GM20000 (cell line): ENCODE measurements around the gene ZNF286A.
A peak's percentile ranks its signal among the peaks of the same experiment; 100 is the strongest.
"Not testable (repeated sequence)": the region's sequence is repeated elsewhere in the genome, so short reads cannot be mapped to it uniquely, and the experiment has no call there.

Experiments used
- DNase-seq: peaks from one replicate; pipeline ENCODE4 v3.0.0; 2012; ENCODE audit warnings: low spot score
- TF ChIP-seq, protein P1 (sequence below): IDR thresholded peaks from 2 replicates; pipeline ENCODE4 v1.5.1; 2012; ENCODE audit warnings: mild to moderate bottlenecking, control low read depth; ENCODE audit errors: extremely low read depth, missing control alignments

The ZNF286A gene

DNA sequence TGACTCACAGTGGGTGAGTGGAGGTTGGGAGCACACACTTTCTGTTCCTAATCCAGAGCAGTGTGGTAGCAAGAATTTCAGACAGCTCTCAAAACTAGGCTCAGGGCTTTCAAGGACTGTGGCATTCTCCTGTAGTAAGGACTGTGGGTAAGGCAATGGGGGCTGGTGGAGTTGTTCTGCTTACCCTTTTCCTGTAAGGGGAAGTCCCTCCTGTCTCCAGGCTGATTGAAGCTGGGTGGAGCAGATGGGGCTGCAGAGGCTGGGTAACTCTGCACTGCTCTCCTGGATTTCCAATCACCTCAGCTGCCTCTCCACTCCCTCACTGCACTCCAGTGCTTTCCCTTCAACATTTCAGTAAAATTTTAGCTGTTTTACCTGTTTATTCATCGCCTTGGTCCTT is 12.1 kb upstream of the ZNF286A start:
- not testable (repeated sequence) for DNase-seq

DNA sequence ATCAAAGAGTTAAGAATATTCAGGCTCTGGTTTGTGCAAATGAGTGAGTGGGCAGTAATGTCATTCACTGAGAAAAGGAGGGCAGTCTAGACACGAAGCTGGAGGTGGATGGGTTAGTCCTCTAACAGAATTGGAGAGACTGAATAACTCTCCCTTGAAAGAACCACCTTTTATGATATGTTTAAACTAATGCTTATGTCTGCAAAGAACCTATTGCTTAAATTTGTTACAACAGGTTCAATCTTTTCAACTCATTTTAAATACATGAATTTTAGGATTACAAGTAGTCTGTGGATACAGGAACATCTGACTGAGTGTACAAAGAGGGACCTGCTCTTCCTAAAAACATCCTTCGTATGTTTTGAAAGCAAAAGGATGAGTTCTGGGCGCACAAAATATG is 585 bp upstream of the ZNF286A start:
- not testable (repeated sequence) for DNase-seq

DNA sequence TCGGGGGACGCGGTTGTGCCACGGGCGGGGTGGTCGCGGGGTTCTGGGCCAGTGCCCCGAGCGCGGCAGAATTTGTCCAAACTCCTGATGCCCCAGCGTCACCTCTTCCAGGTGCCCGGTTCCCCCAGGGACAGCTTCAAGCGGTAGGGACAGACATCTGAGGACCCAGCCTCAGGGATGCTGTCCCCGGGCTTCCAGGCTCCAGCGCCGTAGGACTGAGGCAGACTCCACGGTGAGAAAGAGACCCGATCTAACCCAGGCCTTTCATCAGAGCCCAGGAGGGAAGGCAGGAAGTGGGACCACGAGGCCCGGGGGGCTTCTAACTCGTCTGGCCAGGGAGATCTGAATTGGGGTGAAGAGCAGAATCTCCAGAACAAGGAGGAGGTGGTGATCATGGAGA is 385 bp downstream of the ZNF286A start:
- DNase-seq = not testable (repeated sequence)

DNA sequence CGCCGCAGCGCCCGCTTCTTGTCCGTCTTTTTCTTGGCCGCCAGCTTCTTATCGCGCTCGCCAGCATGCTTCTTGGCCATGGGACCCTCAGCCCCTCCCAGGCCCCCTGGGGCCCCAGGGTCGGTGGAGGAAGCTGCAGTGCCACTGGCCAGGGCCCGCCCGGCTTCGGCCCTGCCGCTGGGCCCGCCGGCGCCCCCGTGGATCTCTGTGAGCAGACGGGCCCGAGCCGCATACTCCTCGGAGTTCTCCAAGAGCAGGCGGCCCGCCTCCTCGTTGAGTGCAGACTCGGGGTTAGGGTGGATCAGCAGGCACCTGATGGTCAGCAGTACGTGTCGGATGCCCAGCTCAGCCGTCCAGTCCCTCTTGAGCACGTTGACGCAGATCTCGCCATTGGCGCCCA is 4.7 kb downstream of the ZNF286A start:
- not testable (repeated sequence) for DNase-seq

DNA sequence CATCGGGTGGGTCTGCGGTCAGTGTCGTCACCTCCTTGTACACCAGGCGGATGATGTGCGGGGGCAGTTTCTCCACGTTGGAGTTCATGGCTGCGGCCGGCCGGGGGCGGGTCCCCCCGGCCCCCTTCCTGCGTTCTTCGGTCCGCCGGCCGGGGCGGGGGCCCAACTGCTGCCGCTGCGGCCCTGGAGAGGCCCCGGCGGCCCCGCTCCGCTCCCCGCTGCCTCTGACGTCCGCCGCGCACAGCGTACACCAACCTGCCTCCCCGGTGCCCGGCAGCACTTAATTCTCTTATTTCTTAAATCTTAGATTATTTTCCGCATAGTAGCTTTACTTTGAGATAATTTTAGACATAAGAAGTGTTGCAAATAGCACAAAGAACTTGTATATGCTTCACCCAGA is 5.3 kb downstream of the ZNF286A start:
- DNase-seq = not testable (repeated sequence)

DNA sequence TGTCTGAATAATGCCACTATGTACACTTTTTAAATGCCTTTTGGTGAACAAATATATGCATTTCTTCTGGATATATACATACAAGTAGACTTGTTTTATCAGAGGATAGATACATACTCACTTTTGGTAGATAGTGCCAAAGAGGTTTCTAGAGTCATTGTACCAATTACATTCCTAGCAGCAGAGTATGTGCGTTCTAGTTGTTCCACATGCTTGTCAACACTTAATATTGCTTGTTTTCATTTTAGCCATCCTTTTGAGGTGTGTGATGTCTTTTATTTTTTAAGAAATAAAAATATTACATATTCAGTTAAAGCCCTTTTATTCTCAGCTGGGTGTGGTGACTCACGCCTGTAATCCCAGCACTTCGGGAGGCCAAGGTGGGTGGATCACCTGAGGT is 9.3 kb downstream of the ZNF286A start:
- DNase-seq = not testable (repeated sequence)

DNA sequence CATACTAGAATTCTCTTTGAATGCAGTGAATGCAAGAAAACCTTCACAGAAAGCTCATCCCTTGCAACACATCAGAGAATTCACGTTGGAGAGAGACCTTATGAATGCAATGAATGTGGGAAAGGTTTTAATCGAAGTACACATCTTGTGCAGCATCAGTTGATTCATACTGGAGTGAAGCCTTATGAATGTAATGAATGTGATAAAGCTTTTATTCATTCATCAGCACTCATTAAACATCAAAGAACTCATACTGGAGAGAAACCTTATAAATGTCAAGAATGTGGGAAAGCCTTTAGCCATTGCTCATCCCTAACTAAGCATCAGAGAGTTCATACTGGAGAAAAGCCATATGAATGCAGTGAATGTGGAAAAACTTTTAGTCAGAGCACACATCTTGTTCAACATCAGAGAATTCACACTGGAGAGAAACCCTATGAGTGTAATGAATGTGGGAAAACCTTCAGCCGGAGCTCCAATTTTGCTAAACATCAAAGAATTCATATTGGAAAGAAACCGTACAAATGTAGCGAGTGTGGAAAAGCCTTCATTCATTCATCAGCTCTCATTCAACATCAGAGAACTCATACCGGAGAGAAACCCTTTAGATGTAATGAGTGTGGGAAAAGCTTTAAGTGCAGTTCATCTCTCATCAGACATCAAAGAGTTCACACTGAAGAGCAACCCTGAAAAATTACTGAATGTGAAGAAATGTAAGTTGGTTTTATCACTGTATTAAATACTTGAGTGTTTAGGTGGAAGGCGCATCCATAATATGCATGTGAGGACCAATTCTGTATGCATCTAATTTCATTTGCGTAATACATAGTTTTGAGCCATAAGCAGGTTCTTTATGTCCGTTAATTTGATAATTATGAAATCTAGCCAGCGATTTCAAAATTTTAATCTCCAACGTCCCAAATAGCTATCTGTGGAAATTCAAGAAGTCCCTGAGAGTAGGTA is 17.3 kb downstream of the ZNF286A start:
- DNase-seq = not testable (repeated sequence)

DNA sequence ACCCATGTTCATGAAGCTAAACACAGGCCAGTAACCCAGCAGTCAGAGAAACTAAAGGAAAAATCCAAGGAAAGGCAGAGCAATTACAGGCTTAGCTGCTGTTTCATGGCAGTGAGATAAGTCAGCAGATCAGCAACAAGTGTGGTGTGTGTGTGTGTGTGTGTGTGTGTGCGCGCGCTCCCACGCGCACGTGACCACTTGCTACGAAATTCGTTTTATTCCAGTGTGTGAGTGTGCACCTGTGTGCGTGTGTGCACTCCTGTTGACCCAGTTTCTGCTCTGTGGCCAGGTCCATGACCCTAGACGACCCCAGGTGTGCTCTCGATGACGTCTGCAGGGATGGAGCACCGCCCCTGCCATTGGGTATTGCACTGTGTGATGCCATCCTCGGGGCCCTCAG is 31.0 kb downstream of the ZNF286A start:
- DNase-seq = not testable (repeated sequence)

DNA sequence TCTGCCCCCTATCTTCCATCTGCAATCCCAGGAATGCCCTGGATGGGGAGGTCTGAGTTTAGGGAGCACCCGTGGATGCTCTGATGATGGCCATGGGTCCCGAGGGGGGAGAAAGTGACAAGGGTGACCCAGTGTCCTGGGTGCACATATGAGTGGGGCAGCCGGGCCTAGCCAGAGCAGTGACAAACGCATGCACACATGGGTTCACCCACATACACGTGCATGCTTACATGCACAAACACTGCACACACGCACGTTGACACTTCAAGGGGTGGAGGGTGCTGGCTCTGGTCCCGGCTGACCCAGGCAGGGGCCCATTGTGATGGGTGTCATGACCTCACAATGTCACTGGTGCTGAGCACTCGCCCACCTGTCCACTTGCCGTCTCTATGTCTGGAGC is 32.3 kb downstream of the ZNF286A start, which contains the start of gene TBC1D26:
TBC1D26 (plus strand) TSS at position 384 of the 400 bp plus-strand sequence. CDS start 3,066 bp downstream, outside the sequence.
- DNase-seq = not testable (repeated sequence)

DNA sequence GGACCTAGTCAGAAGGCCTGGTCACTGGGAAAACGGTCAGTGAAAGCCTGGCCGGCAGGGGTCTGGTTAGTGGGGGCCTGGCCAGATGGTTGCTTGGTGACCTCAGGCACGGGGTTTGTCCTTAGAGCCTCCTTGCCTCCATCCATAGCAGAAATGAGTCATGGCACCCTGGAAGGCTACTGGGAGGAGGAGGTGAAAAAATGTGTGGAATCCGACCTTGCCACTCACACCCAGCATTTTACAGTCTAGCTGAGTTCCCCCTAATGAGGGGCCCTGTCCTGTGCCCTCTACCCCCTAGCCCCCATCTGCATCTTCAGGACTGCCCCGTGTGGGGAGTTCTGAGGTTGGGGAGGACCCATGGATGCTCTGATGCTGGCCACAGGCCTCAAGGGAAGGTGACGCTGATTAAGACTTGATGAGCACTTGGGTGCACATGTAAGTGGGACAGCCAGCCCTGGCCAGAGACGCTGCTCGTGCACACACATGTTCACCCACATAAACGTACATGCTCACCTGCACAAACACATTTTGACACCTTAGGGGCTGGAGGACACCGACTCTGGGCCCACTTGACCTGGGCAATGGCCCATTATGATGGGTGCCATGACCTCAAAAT is 33.7 kb downstream of the ZNF286A start:
- not testable (repeated sequence) for DNase-seq

DNA sequence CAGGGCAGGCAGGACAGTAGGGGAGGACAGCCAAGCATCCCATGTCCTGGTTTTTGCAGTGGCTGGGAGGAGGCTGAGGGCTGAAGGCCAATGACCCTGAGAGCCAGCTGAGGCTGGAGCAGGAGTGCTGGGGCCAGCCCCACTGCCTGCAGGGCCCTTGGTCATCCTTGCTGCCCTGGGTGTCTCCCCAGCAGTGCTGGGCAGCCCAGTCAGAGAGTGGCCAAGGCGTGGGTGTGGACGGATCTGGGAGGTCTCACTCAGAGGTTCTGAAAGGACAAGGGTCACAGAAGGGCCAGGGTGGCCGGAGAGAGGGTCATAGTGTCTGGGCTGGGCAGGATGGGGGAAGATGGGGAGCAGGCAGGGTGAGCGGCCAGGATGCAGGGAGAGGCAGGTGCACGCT is 37.0 kb downstream of the ZNF286A start:
- not testable (repeated sequence) for DNase-seq

DNA sequence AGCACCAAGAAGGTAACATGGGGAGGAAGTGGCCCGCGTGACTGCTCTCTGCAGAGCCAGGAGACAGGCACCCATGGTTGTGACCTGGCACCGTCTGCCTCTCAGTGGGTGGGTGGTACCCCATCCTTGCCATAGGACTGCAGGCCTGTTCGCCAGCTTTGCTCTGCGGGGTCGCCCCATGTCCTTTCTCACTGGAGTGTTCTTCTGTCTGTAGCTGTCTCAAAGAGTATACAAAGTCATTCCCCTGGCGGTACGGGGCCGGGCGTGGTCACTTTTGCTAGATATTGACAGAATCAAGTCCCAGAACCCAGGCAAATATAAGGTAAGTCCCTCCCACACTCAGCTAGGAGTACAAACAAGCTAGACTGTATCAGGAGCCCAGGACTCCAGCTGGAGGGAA is 38.5 kb downstream of the ZNF286A start:
- no peak for DNase-seq
- TF ChIP-seq, protein P1, sequence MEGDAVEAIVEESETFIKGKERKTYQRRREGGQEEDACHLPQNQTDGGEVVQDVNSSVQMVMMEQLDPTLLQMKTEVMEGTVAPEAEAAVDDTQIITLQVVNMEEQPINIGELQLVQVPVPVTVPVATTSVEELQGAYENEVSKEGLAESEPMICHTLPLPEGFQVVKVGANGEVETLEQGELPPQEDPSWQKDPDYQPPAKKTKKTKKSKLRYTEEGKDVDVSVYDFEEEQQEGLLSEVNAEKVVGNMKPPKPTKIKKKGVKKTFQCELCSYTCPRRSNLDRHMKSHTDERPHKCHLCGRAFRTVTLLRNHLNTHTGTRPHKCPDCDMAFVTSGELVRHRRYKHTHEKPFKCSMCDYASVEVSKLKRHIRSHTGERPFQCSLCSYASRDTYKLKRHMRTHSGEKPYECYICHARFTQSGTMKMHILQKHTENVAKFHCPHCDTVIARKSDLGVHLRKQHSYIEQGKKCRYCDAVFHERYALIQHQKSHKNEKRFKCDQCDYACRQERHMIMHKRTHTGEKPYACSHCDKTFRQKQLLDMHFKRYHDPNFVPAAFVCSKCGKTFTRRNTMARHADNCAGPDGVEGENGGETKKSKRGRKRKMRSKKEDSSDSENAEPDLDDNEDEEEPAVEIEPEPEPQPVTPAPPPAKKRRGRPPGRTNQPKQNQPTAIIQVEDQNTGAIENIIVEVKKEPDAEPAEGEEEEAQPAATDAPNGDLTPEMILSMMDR = no peak

DNA sequence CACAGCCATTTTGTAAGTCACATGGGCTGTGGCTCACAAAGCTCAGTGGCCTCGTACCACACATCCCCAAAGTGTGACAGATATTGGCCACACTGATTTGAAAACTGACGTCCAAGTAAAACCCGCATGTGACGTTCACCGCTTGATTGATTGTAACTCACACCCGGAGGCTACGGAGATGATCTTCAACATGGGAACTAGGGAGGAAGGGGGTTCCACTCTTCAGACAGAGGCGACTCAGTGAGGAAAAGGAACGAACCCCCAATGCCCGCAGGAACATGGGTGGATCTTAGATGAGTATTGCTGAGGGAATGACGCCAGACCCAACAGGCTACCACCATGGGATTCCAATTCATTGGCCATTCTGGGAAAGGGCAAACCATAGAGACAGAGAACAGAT is 39.7 kb downstream of the ZNF286A start:
- not testable (repeated sequence) for DNase-seq

DNA sequence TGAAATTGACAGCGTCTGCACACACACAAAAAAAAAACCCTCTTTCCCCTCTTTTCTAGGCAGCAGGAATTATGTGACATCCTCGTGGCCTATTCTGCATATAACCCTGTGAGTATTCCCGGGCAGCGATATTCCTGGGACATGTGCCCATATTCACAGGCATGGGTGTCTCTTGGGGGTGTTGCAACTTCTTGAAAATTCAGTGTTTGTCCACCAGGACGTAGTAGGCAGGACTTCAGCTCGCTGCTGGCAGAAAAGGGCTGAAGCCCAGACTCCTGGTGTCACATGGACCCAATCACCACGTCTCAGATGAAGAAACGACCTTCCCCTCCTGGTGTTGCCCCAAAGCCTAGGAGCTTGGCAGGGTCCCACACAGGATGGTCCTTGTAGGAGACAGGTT is 40.5 kb downstream of the ZNF286A start:
- not testable (repeated sequence) for DNase-seq

DNA sequence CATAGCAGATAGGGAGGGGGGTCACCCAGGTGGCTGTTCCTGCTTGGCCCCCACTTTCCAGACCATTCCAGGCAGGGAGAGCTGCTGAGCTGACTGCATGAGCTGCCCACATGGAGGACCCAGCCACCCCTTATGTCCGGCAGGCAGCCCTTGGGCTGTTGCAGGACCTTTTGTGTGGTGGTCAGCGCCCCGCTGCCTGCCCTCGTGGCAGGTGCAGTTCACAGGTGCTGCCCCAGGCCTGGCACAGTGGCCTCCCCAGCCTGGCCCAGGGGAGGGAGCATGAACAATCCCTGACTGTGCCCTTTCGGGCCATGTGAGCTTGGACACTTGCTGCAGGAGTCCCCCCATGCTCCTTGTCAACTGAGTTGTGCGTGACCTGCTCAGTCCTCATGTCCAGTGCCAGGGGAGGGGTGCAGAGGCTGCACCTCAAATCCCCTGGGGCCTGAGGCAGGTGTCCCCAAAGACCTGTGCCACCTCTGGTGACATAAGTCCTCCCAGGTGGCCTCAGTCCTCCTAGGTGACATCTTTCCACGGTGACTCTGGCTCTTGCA is 41.1 kb downstream of the ZNF286A start:
- TF ChIP-seq, protein P1 = no peak
- peak; percentile 4 for DNase-seq
